Gastroesophageal sphincter (tissue), 3 donors: ENCODE data around the gene MMS22L.

Experiments used
- CTCF ChIP-seq, 4 experiments: fragments of 200-600 bp in 2 of 4; fragments of 450-650 bp in 2 of 4; sonication (generic) in 1 of 4; IDR thresholded peaks; one replicate each; pipeline ENCODE4 v1.5.1; 2017 to 2019; ENCODE audit warnings: antibody characterized with exemption in 4 of 4, mild to moderate bottlenecking in 2 of 4, moderate library complexity in 2 of 4
- EP300 ChIP-seq: sonication (generic); formaldehyde crosslinking; IDR thresholded peaks from one replicate; pipeline ENCODE4 v1.6.1; 2017; ENCODE audit warnings: antibody characterized with exemption, mild to moderate bottlenecking
- POLR2A ChIP-seq, 2 donors: fragments of 450-650 bp; IDR thresholded peaks; one replicate each; pipeline ENCODE4 v1.6.1; 2017; ENCODE audit warnings: antibody characterized with exemption in 2 of 2, mild to moderate bottlenecking in 2 of 2, moderate library complexity in 1 of 2
- POLR2AphosphoS5 ChIP-seq: sonication (generic); formaldehyde crosslinking; IDR thresholded peaks from one replicate; pipeline ENCODE4 v1.6.1; 2017; ENCODE audit warnings: antibody characterized with exemption

DNA sequence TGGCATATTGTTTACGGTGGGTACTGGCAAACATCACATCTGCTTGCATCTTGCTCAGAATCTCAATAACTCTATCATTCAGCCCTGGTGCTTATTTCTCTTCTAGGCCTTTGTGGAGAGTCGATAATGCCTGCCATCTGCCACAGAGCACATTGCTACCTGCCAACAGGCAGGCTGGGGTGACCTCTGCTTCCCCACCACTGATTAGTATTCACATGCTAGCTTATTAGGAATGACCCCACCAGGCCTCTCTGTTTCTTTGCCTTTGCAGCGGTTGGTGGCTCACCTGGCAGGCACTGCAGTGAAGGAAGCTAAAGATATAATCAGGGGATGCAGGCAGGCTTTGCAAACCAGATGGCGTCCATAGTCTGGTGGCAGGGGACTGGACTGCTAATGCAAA lies 154.5 kb downstream of the MMS22L start:
- TF ChIP-seq POLR2AphosphoS5 (no peak), POLR2A (IDR thresholded peaks at IDR 0.05) (no peak), EP300 (no peak), CTCF (IDR thresholded peaks at IDR 0.05) (no peak)
